ENCODE measurements around the gene RANGRF.

RANGRF gene

GRCh38 chr17:8274816-8275215 is 13.7 kb upstream of the RANGRF start:
- DNase-seq, result no peak

GRCh38 chr17:8275421-8276290 is 12.8 kb upstream of the RANGRF start:
- DNase-seq, result no peak

GRCh38 chr17:8277317-8277716 is 11.2 kb upstream of the RANGRF start:
- DNase-seq, result no peak

DNA sequence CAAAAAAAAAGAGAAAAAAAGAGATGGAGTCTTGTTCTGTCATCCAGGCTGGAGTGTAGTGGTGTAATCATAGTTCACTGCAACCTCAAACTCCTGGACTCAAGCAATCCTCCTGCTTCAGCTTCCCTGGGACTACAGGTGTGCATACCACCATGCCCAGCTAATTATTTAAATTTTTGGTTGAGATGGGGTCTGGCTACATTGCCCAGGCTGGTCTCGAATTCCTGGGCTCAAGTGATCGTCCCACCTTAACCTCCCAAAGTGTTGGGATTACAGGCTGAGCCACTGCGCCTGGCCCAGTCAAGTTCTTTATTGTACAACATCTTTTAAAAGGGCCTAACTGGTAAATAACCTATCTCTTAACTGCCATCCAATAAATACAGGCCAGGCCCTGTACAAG is 6.1 kb upstream of the RANGRF start:
- no peak for DNase-seq

GRCh38 chr17:8283356-8283755 is 5.1 kb upstream of the RANGRF start:
- DNase-seq, result no peak

DNA sequence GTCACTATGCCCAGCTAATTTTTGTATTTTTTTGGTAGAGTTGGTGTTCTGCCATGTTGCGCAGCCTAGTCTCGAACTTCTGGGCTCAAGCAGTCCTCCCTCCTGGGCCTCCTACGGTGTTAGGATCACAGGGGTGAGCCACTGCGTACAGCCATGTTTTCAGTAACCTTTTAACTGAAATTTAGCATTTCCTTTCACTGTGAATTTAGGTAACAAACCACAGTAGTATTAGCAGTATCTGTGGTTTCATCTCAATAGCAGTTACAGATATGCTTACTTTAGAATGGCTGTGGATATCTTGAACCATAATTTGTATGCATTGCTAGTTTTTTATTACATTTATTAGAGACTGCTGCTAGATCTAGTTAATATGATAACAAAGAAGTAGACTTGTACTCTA is 4.3 kb upstream of the RANGRF start:
- DNase-seq, result no peak

DNA sequence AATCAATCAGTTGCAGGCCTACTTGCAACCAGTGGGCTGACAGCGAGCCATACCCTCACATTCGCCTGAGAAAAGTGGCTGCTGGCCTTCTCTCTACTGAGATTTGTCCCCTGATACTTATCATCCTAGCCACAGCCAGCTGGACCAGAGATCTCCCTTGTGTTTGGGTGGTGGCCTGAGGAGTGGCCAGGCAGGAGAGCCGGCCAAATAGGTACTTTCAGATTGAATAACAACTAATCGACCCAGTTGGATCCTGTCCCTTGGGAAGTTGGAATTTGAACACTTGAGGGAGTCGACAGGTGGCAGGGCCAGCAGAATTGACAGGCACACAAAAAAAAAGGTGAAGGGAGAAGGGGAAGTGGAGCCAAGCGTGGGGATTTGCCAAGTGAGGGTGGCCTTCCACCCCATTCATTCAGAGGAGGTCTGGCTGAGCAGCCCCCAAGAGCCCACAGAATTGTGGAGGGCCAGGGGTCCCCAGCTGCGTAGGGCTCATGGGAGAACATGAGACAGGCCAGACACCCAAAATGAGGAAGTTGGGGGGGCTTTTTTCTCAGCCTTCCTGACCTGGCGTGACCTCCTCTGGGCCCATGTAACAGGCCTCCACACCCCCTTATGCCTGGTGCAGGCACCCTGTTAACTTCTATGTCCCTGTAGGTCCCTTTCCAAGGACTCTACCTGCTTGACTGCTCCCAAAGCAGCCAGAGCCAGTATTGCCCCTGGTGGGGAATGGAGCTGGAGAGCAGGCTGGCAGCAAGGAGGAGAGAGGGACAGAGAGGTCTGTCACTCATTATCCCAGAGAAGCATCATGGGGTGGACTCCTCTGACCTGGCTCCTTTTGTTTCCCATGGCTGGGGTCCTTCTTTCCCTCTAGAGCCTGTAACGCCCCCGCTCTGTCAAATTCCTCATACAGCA is 2.9 kb upstream of the RANGRF start:
- peak; percentile 47 for DNase-seq

- no peak for DNase-seq
These were observed 677 bp upstream of the RANGRF start for GRCh38 chr17:8287651-8288335.

GRCh38 chr17:8289103-8289397 is 580 bp downstream of the RANGRF start:
- no peak for DNase-seq

- no peak for DNase-seq
These were observed 1.6 kb downstream of the RANGRF start for GRCh38 chr17:8290043-8290442.

GRCh38 chr17:8292639-8293395 is 4.3 kb downstream of the RANGRF start:
- no peak for DNase-seq

DNA sequence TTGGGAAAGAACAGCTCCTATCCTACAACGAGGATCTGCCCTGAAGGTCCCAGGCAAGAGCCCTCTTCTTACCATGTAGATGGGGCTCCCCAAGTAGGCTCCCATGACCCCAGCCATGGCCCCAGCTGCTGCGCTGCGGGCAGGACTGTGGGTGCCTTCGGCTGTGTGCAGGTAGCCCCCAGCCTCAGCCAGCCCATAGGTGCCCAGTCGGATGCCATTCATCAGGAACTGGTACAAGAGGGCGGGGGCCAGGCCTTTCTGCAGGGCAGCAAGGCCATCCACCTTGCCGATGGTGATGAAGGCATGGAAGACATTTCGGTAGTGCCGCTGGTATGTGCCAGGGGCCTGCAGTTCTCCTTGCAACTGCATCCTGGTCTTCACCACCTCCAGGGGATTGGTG is 5.9 kb downstream of the RANGRF start:
- no peak for DNase-seq

DNA sequence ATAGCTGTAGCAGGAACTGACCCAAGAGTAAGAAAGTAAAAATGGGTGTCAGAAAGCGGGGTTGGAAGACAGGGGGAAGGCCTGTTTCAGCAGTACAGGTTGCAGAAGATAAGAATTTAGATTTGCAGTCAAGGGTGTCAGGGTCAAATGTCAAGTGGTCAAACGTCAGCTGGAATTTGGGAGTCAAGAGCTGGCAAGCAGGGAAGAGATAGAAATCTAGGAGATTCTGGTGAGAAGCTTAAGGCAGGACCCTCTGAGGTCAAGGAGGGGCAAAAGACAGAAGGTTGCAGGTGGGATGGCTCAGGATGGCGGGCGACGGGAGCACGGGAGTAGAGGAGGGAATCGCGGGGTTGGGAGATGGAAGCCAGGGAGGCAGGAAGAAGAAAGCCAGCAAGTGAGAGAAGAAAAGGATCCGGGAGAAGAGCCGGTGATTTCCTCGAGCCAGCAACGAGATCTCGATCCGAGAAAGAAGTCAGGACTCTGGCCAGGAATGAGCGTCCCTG is 6.4 kb downstream of the RANGRF start:
- DNase-seq, result no peak

GRCh38 chr17:8300226-8300625 is 11.8 kb downstream of the RANGRF start:
- no peak for DNase-seq

DNA sequence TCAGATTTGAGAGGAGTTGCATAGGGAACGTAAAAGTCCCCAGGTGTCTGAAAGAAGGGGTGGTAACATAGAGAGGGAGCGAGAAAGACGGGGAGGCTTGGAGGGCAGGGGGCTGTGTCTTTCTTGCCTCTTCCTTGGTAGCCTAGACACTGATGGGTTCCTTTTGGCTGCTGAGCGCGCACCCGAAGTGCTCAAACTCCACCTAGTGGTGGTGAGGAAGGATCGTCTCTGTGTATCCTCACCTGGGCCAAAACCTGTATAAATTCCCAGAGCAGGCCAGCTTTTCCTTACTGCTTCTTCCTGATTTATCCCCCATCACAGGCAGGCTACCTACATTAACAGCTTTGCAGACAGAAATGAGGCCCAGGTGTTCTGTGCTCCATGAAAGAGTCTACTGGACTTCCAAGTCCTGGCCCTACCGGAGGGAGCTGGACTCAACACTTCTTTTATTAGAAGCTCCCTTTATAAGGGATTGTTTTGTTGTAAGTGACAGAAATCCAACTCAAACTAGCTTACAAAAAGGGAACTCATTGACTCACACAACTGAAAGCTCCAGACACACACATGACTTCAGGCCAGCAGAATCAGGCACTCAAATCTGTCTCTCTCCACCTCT is 12.3 kb downstream of the RANGRF start:
- DNase-seq, result peak; percentile 84

DNA sequence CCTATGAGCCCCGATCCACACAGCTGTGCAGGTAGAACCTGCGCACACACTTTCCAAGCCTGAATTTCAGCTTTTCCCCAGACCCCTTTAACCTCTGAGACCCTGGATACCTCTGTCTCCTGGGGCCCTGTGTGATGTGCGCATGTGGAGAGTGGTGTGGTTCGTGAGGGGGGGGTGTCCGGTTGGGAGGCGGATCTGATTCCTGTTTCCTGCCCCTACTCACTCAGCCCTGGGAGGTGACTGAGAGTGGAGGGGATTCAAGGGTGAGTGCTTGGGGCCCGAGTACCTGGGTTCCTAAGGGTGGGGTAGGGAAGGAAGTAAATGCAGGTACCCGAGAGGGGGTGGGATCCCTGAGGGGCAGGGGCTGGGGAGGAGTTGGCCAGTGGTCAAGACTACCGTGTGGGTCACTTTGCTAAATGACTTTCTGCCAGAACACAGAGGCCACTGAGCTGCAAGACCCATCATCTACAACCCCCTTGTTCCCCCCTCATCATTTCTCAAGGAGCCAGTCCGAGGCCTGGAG is 22.2 kb downstream of the RANGRF start:
- no peak for DNase-seq

- DNase-seq, result no peak
These were observed 22.8 kb downstream of the RANGRF start for GRCh38 chr17:8311131-8311790.

DNA sequence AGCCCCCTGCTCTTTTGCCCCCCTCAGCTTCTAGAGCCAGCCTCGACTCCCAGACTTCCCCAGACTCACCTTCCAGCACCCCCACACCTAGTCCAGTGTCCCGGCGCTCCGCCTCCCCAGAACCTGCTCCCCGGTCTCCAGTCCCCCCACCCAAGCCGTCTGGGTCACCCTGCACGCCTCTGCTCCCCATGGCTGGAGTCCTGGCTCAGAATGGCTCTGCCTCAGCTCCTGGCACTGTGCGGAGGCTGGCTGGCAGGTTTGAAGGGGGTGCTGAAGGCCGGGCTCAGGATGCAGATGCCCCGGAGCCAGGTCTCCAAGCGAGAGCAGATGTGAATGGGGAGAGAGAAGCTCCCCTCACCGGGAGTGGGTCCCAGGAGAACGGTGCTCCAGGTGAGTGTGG is 23.8 kb downstream of the RANGRF start:
- no peak for DNase-seq

DNA sequence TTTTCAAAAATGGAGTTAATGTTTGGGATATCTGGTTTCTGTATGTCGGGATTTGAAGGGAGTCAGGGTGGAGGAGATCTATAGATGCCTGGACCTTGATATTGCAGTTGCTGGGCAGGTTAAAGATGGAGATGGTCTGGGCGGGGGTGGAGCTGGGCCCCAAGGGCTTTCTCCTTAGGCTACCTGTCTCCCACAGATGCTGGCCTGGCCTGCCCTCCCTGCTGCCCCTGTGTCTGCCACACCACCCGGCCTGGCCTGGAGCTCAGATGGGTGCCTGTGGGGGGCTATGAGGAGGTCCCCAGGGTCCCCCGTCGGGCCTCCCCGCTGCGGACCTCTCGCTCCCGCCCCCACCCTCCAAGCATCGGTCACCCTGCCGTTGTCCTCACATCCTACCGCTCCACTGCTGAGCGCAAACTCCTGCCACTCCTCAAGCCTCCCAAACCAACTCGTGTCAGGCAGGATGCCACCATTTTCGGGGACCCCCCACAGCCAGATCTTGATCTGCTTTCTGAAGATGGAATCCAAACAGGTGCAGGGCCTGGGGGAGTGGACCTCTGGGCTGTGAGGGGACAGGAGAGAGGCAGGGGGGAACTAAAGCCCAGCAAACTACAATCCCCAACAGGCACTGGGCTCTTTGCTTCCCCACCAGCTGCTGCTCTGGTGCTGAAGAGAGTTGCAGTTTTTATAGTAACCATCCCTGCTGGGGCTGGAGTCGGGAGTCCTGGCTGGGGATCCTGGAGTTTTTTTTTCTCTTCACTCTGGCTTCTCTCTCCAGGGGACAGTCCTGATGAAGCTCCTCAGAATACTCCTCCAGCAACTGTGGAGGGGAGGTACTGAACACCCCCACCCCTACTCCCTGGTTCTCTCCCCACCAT is 24.5 kb downstream of the RANGRF start:
- DNase-seq, result no peak

All from hematopoietic multipotent progenitor cell treated with erythropoietin and hydrocortisone succinate and interleukin-3 and kit ligand, for 6 days (in vitro differentiated cells).